ENCODE data around the gene LONRF2.

GRCh38 chr2:100302585-100302892 is 19.8 kb downstream of the LONRF2 start:
- TF ChIP-seq, protein P1, sequence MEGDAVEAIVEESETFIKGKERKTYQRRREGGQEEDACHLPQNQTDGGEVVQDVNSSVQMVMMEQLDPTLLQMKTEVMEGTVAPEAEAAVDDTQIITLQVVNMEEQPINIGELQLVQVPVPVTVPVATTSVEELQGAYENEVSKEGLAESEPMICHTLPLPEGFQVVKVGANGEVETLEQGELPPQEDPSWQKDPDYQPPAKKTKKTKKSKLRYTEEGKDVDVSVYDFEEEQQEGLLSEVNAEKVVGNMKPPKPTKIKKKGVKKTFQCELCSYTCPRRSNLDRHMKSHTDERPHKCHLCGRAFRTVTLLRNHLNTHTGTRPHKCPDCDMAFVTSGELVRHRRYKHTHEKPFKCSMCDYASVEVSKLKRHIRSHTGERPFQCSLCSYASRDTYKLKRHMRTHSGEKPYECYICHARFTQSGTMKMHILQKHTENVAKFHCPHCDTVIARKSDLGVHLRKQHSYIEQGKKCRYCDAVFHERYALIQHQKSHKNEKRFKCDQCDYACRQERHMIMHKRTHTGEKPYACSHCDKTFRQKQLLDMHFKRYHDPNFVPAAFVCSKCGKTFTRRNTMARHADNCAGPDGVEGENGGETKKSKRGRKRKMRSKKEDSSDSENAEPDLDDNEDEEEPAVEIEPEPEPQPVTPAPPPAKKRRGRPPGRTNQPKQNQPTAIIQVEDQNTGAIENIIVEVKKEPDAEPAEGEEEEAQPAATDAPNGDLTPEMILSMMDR (IDR thresholded peaks at IDR 0.05; ENCODE audit: low read depth, low read length) = no peak
- no peak for TF ChIP-seq EZH2phosphoT487 (IDR thresholded peaks at IDR 0.05; ENCODE audit: low read depth)

All from OCI-LY3 (cell line).